ENCODE measurements around the gene ZNF462.

The ZNF462 gene

GRCh38 chr9:107016383-107016782 lies 153.4 kb downstream of the ZNF462 start:
- no peak for DNase-seq

- no peak for DNase-seq
These were observed 156.0 kb downstream of the ZNF462 start for GRCh38 chr9:107018861-107019545.

- no peak for DNase-seq
These were observed 157.1 kb downstream of the ZNF462 start for GRCh38 chr9:107020040-107020530.

GRCh38 chr9:107024193-107024592 lies 161.2 kb downstream of the ZNF462 start:
- DNase-seq = no peak

- DNase-seq = peak; percentile 64
These were observed 162.5 kb downstream of the ZNF462 start for GRCh38 chr9:107025260-107026035.

GRCh38 chr9:107029146-107029545 lies 166.2 kb downstream of the ZNF462 start:
- no peak for DNase-seq

- DNase-seq = no peak
These were observed 171.0 kb downstream of the ZNF462 start for GRCh38 chr9:107033966-107034365.

- DNase-seq = no peak
These were observed 171.9 kb downstream of the ZNF462 start for GRCh38 chr9:107034831-107035230.

- no peak for DNase-seq
These were observed 173.4 kb downstream of the ZNF462 start for GRCh38 chr9:107036367-107036766.

- no peak for DNase-seq
These were observed 176.6 kb downstream of the ZNF462 start for GRCh38 chr9:107039542-107039941.

GRCh38 chr9:107042606-107043005 lies 179.6 kb downstream of the ZNF462 start:
- no peak for DNase-seq

- no peak for DNase-seq
These were observed 180.9 kb downstream of the ZNF462 start for GRCh38 chr9:107043886-107044285.

GRCh38 chr9:107044872-107045271 lies 181.9 kb downstream of the ZNF462 start:
- DNase-seq = no peak

- no peak for DNase-seq
These were observed 183.7 kb downstream of the ZNF462 start for GRCh38 chr9:107046692-107047091.

- DNase-seq = no peak
These were observed 186.3 kb downstream of the ZNF462 start for GRCh38 chr9:107049046-107049802.

GRCh38 chr9:107049803-107050184 lies 186.8 kb downstream of the ZNF462 start:
- peak; percentile 18 for DNase-seq

- DNase-seq = no peak
These were observed 188.4 kb downstream of the ZNF462 start for GRCh38 chr9:107051392-107051791.

- DNase-seq = no peak
These were observed 191.2 kb downstream of the ZNF462 start for GRCh38 chr9:107054146-107054545.

- no peak for DNase-seq
These were observed 196.3 kb downstream of the ZNF462 start for GRCh38 chr9:107059220-107059619.

- no peak for DNase-seq
These were observed 197.1 kb downstream of the ZNF462 start for GRCh38 chr9:107060062-107060461.
